ENCODE results near the gene KCTD15. TPM values are rescaled to one million over a fixed set of nuclear protein-coding genes. Genes with fewer than 3 reads are reported as not detected.

KCTD15 gene
- total RNA-seq, 1 experiment from 2014 or later: 59.9 TPM

DNA sequence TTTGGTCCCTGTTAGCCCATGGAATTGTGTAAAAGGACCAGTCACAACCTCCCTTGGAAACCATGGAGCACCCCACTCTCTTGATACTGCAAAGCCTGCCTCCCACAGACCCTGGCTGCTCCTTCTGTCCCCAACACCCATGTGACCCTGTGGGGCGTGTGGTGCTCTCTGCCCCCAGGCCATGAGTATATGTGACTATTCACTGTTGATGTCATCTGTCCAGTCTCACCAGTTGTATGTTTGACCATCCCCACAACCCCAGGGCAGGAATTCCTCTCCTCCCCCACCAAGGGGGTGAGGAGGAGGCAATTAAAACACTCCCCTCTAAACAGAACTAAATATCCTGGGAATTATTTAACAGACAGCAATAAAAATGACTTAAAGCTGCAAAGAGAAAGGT lies 35.2 kb downstream of the KCTD15 start:
- no peak for DNase-seq
- no peak overlapping the region for H3K18ac ChIP-seq (ENCODE audit: insufficient read length, low read depth, low read length)
- no peak overlapping the region for H4K91ac ChIP-seq (ENCODE audit: insufficient read length, low read depth, low read length)
- no peak overlapping the region for H4K8ac ChIP-seq (replicated peaks; ENCODE audit: insufficient read length, low read depth, low read length)
- no peak overlapping the region for H3K27ac Mint-ChIP-seq
- no peaks in the 10 kb centered on the region for H3K36me3 Mint-ChIP-seq (ENCODE audit: insufficient read depth in 1 of 3, low read depth in 3 of 3)
- no peak overlapping the region for H3T11ph ChIP-seq (ENCODE audit: low read length)
- no peak overlapping the region for H3K4me2 ChIP-seq (ENCODE audit: insufficient read depth, insufficient read length, low read length)
- no peak overlapping the region for H4K5ac ChIP-seq (ENCODE audit: insufficient read length, low read depth, low read length)
- no peak overlapping the region for H2AK5ac ChIP-seq (ENCODE audit: insufficient read length, low read length)
- H3K4me1 ChIP-seq (ENCODE audit: insufficient read depth, low read length): no peaks in the 10 kb centered on the region; the same call in 1 of the 2 replicates
- no peak overlapping the region for H3K4me3 Mint-ChIP-seq
- 0 out of 2 replicates have a peak, but pooled peaks cover 2% of the 10 kb centered on the region for H3K79me2 ChIP-seq (ENCODE audit: insufficient read depth, low read length)
- H2BK5ac ChIP-seq (ENCODE audit: insufficient read length, low read length): no peak overlapping the region
- H3K23me2 ChIP-seq (ENCODE audit: insufficient read length, low read depth, low read length, poor library complexity, severe bottlenecking): no peaks in the 10 kb centered on the region
- H3K14ac ChIP-seq (ENCODE audit: insufficient read depth, low read length): no peak overlapping the region
- no peaks in the 10 kb centered on the region for H3K79me1 ChIP-seq (ENCODE audit: insufficient read depth, low read depth, low read length, poor library complexity, severe bottlenecking)
- H3K27me3 ChIP-seq (ENCODE audit: insufficient read depth, low read length): no peaks in the 10 kb centered on the region
- TF ChIP-seq, protein P1, sequence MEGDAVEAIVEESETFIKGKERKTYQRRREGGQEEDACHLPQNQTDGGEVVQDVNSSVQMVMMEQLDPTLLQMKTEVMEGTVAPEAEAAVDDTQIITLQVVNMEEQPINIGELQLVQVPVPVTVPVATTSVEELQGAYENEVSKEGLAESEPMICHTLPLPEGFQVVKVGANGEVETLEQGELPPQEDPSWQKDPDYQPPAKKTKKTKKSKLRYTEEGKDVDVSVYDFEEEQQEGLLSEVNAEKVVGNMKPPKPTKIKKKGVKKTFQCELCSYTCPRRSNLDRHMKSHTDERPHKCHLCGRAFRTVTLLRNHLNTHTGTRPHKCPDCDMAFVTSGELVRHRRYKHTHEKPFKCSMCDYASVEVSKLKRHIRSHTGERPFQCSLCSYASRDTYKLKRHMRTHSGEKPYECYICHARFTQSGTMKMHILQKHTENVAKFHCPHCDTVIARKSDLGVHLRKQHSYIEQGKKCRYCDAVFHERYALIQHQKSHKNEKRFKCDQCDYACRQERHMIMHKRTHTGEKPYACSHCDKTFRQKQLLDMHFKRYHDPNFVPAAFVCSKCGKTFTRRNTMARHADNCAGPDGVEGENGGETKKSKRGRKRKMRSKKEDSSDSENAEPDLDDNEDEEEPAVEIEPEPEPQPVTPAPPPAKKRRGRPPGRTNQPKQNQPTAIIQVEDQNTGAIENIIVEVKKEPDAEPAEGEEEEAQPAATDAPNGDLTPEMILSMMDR (conservative IDR thresholded peaks at IDR 0.05): no peak
- H3K4me1 Mint-ChIP-seq: peaks cover 0 to 4% of the 10 kb centered on the region in 2 experiments; a peak in 3 of 4 replicates
- no peak overlapping the region for H2BK120ac ChIP-seq (ENCODE audit: low read depth, low read length, poor library complexity, severe bottlenecking)
- no peaks in the 10 kb centered on the region; the same call in 1 of the 2 replicates for H3K27me3 Mint-ChIP-seq (ENCODE audit: low read depth)
- no peaks in the 10 kb centered on the region for H4K20me1 ChIP-seq (ENCODE audit: control insufficient read depth, insufficient read depth, insufficient read length)
- no peak overlapping the region for H3K23ac ChIP-seq (ENCODE audit: insufficient read length, low read depth, low read length)
- H2BK12ac ChIP-seq (ENCODE audit: insufficient read length, low read depth, low read length): no peak overlapping the region
- no peaks in the 10 kb centered on the region for H3K9me3 ChIP-seq (ENCODE audit: control insufficient read depth, low read depth, low read length)
- H3K9ac ChIP-seq (ENCODE audit: extremely low read depth, insufficient read length, low read length): no peak overlapping the region
- no peak overlapping the region for H3K56ac ChIP-seq (ENCODE audit: insufficient read length, low read depth, low read length)
- H2AFZ ChIP-seq (ENCODE audit: low read length): no peak overlapping the region
- H3K27ac ChIP-seq (ENCODE audit: insufficient read length, low read depth, low read length): no peak overlapping the region
- H3K4ac ChIP-seq (ENCODE audit: low read depth, low read length): no peak overlapping the region
- H2BK15ac ChIP-seq (ENCODE audit: low read depth, low read length): no peak overlapping the region
- no CpG with 5 or more reads among the region's 1 CpG for WGBS (ENCODE audit: extremely low coverage, insufficient read length, low lambda C conversion rate)
- H2BK20ac ChIP-seq (ENCODE audit: low read depth, low read length, poor library complexity, severe bottlenecking): no peak overlapping the region
- H3K9me3 Mint-ChIP-seq: no peaks in the 10 kb centered on the region; a peak in 1 of 5 replicates

Data from H9 (cell line).